Osteoblast (primary cell): ENCODE results near the gene SLC6A17. TPM values are rescaled to one million over a fixed set of nuclear protein-coding genes. Genes with fewer than 3 reads are reported as not detected.

Experiments
- DNase-seq: peaks from one replicate; pipeline ENCODE4 v3.0.0; 2011; ENCODE audit warnings: low spot score, mixed read lengths; ENCODE audit not compliant: insufficient read length; ENCODE audit errors: missing footprints
- H2AFZ ChIP-seq: 2 replicates; pipeline ENCODE4 v1.6.0; 2011; ENCODE audit warnings: mild to moderate bottlenecking, low read length
- H3K27ac ChIP-seq: 2 replicates; pipeline ENCODE4 v1.5.1; 2011; ENCODE audit warnings: mild to moderate bottlenecking, low read depth, low read length, moderate library complexity
- H3K27me3 ChIP-seq: 2 replicates; pipeline ENCODE4 v1.6.0; 2012; ENCODE audit warnings: mild to moderate bottlenecking, control low read depth, inconsistent platforms, low read length, moderate library complexity; ENCODE audit not compliant: insufficient read depth
- H3K36me3 ChIP-seq: 2 replicates; pipeline ENCODE4 v1.5.1; 2011; ENCODE audit warnings: mild to moderate bottlenecking, low read length, control low read depth, moderate library complexity; ENCODE audit not compliant: insufficient read depth
- H3K4me1 ChIP-seq: 2 replicates; pipeline ENCODE4 v1.5.1; 2011; ENCODE audit warnings: mild to moderate bottlenecking, low read length, control low read depth, moderate library complexity; ENCODE audit not compliant: insufficient read depth
- H3K4me2 ChIP-seq: 2 replicates; pipeline ENCODE4 v1.6.0; 2011; ENCODE audit warnings: mild to moderate bottlenecking, low read length; ENCODE audit not compliant: insufficient read depth
- H3K4me3 ChIP-seq: fragments of 200-600 bp; sonication (generic); 3 replicates; pipeline ENCODE4 v1.5.1; 2012; ENCODE audit warnings: mild to moderate bottlenecking, low read length, inconsistent platforms; ENCODE audit not compliant: insufficient read depth
- H3K79me2 ChIP-seq: 2 replicates; pipeline ENCODE4 v1.6.0; 2012; ENCODE audit warnings: mild to moderate bottlenecking, low read length, control low read depth, inconsistent platforms; ENCODE audit not compliant: insufficient read depth
- H3K9me3 ChIP-seq: 2 replicates; pipeline ENCODE4 v1.5.1; 2011; ENCODE audit warnings: low read depth, low read length, control low read depth
- H4K20me1 ChIP-seq: 2 replicates; pipeline ENCODE4 v1.6.0; 2012; ENCODE audit warnings: mild to moderate bottlenecking, low read length, control low read depth; ENCODE audit not compliant: insufficient read depth
- CTCF ChIP-seq: IDR thresholded peaks from 2 replicates; pipeline ENCODE4 v1.5.1; 2011; ENCODE audit warnings: mild to moderate bottlenecking, low read depth, low read length, moderate library complexity; ENCODE audit errors: extremely low read depth
- total RNA-seq: library from RNA; depleted of rRNA; stranded (reverse); fragments of >200 nt; gene quantifications from 2 replicates; pipeline ENCODE4 v1.2.3, GENCODE V29; 2012

SLC6A17 gene
- total RNA-seq, 1 donor: under 0.01 TPM

GRCh38 chr1:110242062-110242461 is 91.8 kb downstream of the SLC6A17 start:
- no peak for DNase-seq
- no peak overlapping the region for H3K4me3 ChIP-seq
- no peak overlapping the region for H3K27ac ChIP-seq
- H3K4me2 ChIP-seq: no peak overlapping the region
- TF ChIP-seq CTCF: no peak
- no peaks in the 10 kb centered on the region for H3K36me3 ChIP-seq
- no peak overlapping the region for H2AFZ ChIP-seq
- H4K20me1 ChIP-seq: no peaks in the 10 kb centered on the region
- H3K4me1 ChIP-seq: peaks cover 4% of the 10 kb centered on the region
- peaks cover 12% of the 10 kb centered on the region for H3K27me3 ChIP-seq
- no peaks in the 10 kb centered on the region for H3K9me3 ChIP-seq
- no peaks in the 10 kb centered on the region for H3K79me2 ChIP-seq

- Histone ChIP-seq H3K4me2 (no peak overlapping the region), H3K27me3 (peaks cover 12% of the 10 kb centered on the region), H3K9me3 (no peaks in the 10 kb centered on the region), H3K27ac (no peak overlapping the region), H3K36me3 (no peaks in the 10 kb centered on the region), H4K20me1 (no peaks in the 10 kb centered on the region), H3K4me3 (no peak overlapping the region), H2AFZ (no peak overlapping the region), H3K79me2 (no peaks in the 10 kb centered on the region), H3K4me1 (no peaks in the 10 kb centered on the region)
- no peak for DNase-seq
- no peak for TF ChIP-seq CTCF
Observed at GRCh38 chr1:110242731-110243130, 92.4 kb downstream of the SLC6A17 start.

GRCh38 chr1:110243146-110243545 is 92.9 kb downstream of the SLC6A17 start:
- TF ChIP-seq CTCF: no peak
- Histone ChIP-seq H3K4me3 (no peak overlapping the region), H3K4me1 (no peaks in the 10 kb centered on the region), H3K9me3 (no peaks in the 10 kb centered on the region), H3K79me2 (no peaks in the 10 kb centered on the region), H3K4me2 (no peak overlapping the region), H3K27me3 (peaks cover 12% of the 10 kb centered on the region), H3K36me3 (no peaks in the 10 kb centered on the region), H2AFZ (no peak overlapping the region), H4K20me1 (no peaks in the 10 kb centered on the region), H3K27ac (no peak overlapping the region)
- no peak for DNase-seq

GRCh38 chr1:110243574-110243973 is 93.3 kb downstream of the SLC6A17 start:
- no peak for DNase-seq
- no peaks in the 10 kb centered on the region for H3K9me3 ChIP-seq
- no peaks in the 10 kb centered on the region for H3K4me1 ChIP-seq
- no peaks in the 10 kb centered on the region for H3K36me3 ChIP-seq
- no peak overlapping the region for H3K4me2 ChIP-seq
- H3K27ac ChIP-seq: no peak overlapping the region
- no peaks in the 10 kb centered on the region for H4K20me1 ChIP-seq
- peaks cover 12% of the 10 kb centered on the region for H3K27me3 ChIP-seq
- H2AFZ ChIP-seq: no peak overlapping the region
- TF ChIP-seq CTCF: no peak
- H3K79me2 ChIP-seq: no peaks in the 10 kb centered on the region
- no peak overlapping the region for H3K4me3 ChIP-seq
